B cell (primary cell): ENCODE measurements around the gene M6PR. TPM values are rescaled to one million over a fixed set of nuclear protein-coding genes. Genes with fewer than 3 reads are reported as not detected.

Experiments used
- ATAC-seq: fragments of 200-7000 bp; cut with Tn5 transposase; one replicate; pipeline ENCODE4 v1.10.0; 2021; ENCODE audit warnings: low read depth, mild to moderate bottlenecking, moderate number of reproducible peaks, moderate library complexity
- CTCF ChIA-PET: fragments of 350-600 bp; sonication (Branson Sonifier 250); formaldehyde crosslinking; loops from one replicate; lab custom pipeline; 2021; ENCODE audit warnings: antibody characterized with exemption, inconsistent platforms; lab: Charles Lee
- POLR2A ChIA-PET: fragments of 350-600 bp; sonication (Branson Sonifier 250); formaldehyde crosslinking; loops from one replicate; lab custom pipeline; 2021; ENCODE audit warnings: antibody characterized with exemption; lab: Charles Lee
- DNase-seq: peaks from one replicate; pipeline ENCODE4 v3.0.0; 2013
- H2AFZ ChIP-seq: 2 replicates; pipeline ENCODE4 v1.6.1; 2012; ENCODE audit warnings: mild to moderate bottlenecking, low read depth, low read length; ENCODE audit not compliant: insufficient read depth, poor library complexity, severe bottlenecking
- H3K27ac ChIP-seq, 2 donors: 1 replicate in 1 of 2; 2 replicates in 1 of 2; pipeline ENCODE4 v1.5.1; 2012 to 2013; ENCODE audit warnings: low read length in 2 of 2, mild to moderate bottlenecking in 2 of 2, moderate library complexity in 1 of 2
- H3K27me3 ChIP-seq, 4 experiments: fragments of 200-600 bp in 1 of 4; sonication (generic) in 1 of 4; replicated peaks in 1 of 4; 1 replicate in 2 of 4; 2 replicates in 2 of 4; pipeline versions ENCODE4 v1.6.1 to v1.7.0; 2013 to 2016; ENCODE audit warnings: low read length in 3 of 4, mild to moderate bottlenecking in 2 of 4, mixed read lengths in 1 of 4, moderate library complexity in 1 of 4; ENCODE audit not compliant: insufficient read depth in 4 of 4, control insufficient read depth in 3 of 4; ENCODE audit errors: control extremely low read depth in 1 of 4
- H3K36me3 ChIP-seq, 2 experiments: replicated peaks in 1 of 2; 1 replicate in 1 of 2; 2 replicates in 1 of 2; pipeline versions ENCODE4 v1.6.1 to v1.7.1; 2013; ENCODE audit warnings: low read length in 1 of 2; ENCODE audit not compliant: insufficient read depth in 2 of 2, control insufficient read depth in 1 of 2; ENCODE audit errors: control extremely low read depth in 1 of 2, extremely low read depth in 1 of 2
- H3K4me1 ChIP-seq, 2 donors: fragments of 200-600 bp in 1 of 2; sonication (generic) in 1 of 2; 1 replicate in 1 of 2; 2 replicates in 1 of 2; pipeline versions ENCODE4 v1.5.1 to v1.6.1; 2013 to 2017; ENCODE audit warnings: low read length in 2 of 2; ENCODE audit not compliant: control insufficient read depth in 2 of 2, insufficient read depth in 2 of 2
- H3K4me2 ChIP-seq: replicated peaks from 2 replicates; pipeline ENCODE3; 2012; ENCODE audit warnings: mild to moderate bottlenecking, low read depth, low read length; ENCODE audit not compliant: poor library complexity, severe bottlenecking
- H3K4me3 ChIP-seq, 5 experiments: fragments of 200-600 bp in 1 of 5; sonication (generic) in 1 of 5; 1 replicate in 3 of 5; 2 replicates in 2 of 5; pipeline versions ENCODE4 v1.5.1 to v1.7.0; 2011 to 2016; ENCODE audit warnings: low read length in 4 of 5, mild to moderate bottlenecking in 4 of 5, low read depth in 2 of 5, control low read depth in 1 of 5, moderate library complexity in 1 of 5; ENCODE audit not compliant: insufficient read depth in 1 of 5; ENCODE audit errors: control extremely low read depth in 1 of 5, extremely low read depth in 1 of 5
- H3K79me2 ChIP-seq: fragments of 200-600 bp; sonication (generic); one replicate; pipeline ENCODE4 v1.6.0; 2016; ENCODE audit warnings: low read length; ENCODE audit not compliant: control insufficient read depth, insufficient read depth
- H3K9ac ChIP-seq: fragments of 200-600 bp; sonication (generic); 2 replicates; pipeline ENCODE4 v1.6.1; 2017; ENCODE audit warnings: mild to moderate bottlenecking, low read length, moderate library complexity
- H3K9me3 ChIP-seq, 3 donors: one replicate each; pipeline versions ENCODE4 v1.6.1 to v1.7.1; 2013; ENCODE audit warnings: low read length in 2 of 3; ENCODE audit not compliant: control insufficient read depth in 2 of 3, insufficient read depth in 1 of 3; ENCODE audit errors: control extremely low read depth in 1 of 3
- H4K20me1 ChIP-seq: 2 replicates; pipeline ENCODE4 v1.6.0; 2012; ENCODE audit warnings: mild to moderate bottlenecking, low read length; ENCODE audit not compliant: insufficient read depth, control insufficient read depth, poor library complexity, severe bottlenecking
- H3K27ac Mint-ChIP-seq: one replicate; pipeline ENCODE4 v1.8.0; 2021; ENCODE audit warnings: mixed read lengths
- H3K27me3 Mint-ChIP-seq: one replicate; pipeline ENCODE4 v1.8.0; 2021; ENCODE audit warnings: mixed read lengths
- H3K4me1 Mint-ChIP-seq: one replicate; pipeline ENCODE4 v1.8.0; 2021; ENCODE audit warnings: mixed read lengths
- H3K4me3 Mint-ChIP-seq: one replicate; pipeline ENCODE4 v1.8.0; 2021; ENCODE audit warnings: mixed read lengths
- H3K9me3 Mint-ChIP-seq: one replicate; pipeline ENCODE4 v1.8.0; 2022; ENCODE audit warnings: mixed read lengths; ENCODE audit not compliant: insufficient read depth
- EZH2 ChIP-seq: IDR thresholded peaks from 2 replicates; pipeline ENCODE4 v1.6.1; 2012; ENCODE audit warnings: borderline replicate concordance, low read depth, mild to moderate bottlenecking, moderate library complexity, low read length; ENCODE audit not compliant: insufficient read depth, poor library complexity, severe bottlenecking
- WGBS: methylation state at CpG from one replicate; pipeline ENCODE4 v1.1.5; 2013; ENCODE audit warnings: missing lambda C conversion rate; ENCODE audit not compliant: insufficient coverage; 5-methylcytosine and 5-hydroxymethylcytosine counted together
- intact Hi-C: fragments of 100-400 bp; cut with micrococcal nuclease; formaldehyde crosslinking; loops from one replicate; pipeline ENCODE4 v1.10.0; 2022
- polyA plus RNA-seq: library from polyadenylated mRNA; depleted of rRNA; stranded (reverse); fragments of >200 nt; gene quantifications from 2 replicates; pipeline ENCODE4 v1.2.3, GENCODE V29; 2012
- total RNA-seq, 2 donors: library from RNA; stranded (reverse); fragments of 120-200 nt in 1 of 2; gene quantifications; 1 replicate in 1 of 2; 2 replicates in 1 of 2; pipeline versions ENCODE4 v1.2.3 to v1.2.4, GENCODE V29; 2013 to 2022
- TF ChIP-seq, protein P1 (sequence below): fragments of 200-600 bp; IDR thresholded peaks from one replicate; pipeline ENCODE4 v1.8.0; 2022; ENCODE audit warnings: antibody characterized with exemption, mild to moderate bottlenecking

The M6PR gene
- total and polyA plus RNA-seq, 2 donors (not counting 1 experiment from before 2014, with no cell fraction given), result 58.8 to 204 TPM

- no peak overlapping the region for H3K4me2 ChIP-seq
- H3K9ac ChIP-seq, result no peak overlapping the region
- no peaks in the 10 kb centered on the region for H3K9me3 ChIP-seq
- no peaks in the 10 kb centered on the region for H4K20me1 ChIP-seq
- H3K36me3 ChIP-seq, result peaks cover 1 to 22% of the 10 kb centered on the region in 2 experiments
- no peak overlapping the region for H3K4me3 ChIP-seq
- no peak for ATAC-seq
- ChIA-PET CTCF (interaction anchor here (0.8 to 1.8 kb wide), 3 partner anchors 27 to 133 kb away, joined by 3 to 4 read pairs (median 4); no protein-coding TSS in a partner anchor), POLR2A (interaction anchor here (0.6 kb wide), 1 partner anchor 937 kb away, joined by 3 read pairs; no protein-coding TSS in a partner anchor)
- no peak overlapping the region for H3K27ac ChIP-seq
- Mint-ChIP-seq H3K9me3 (no peaks in the 10 kb centered on the region), H3K27ac (no peak overlapping the region), H3K4me1 (peaks cover 22% of the 10 kb centered on the region), H3K4me3 (no peak overlapping the region), H3K27me3 (no peaks in the 10 kb centered on the region)
- no peak overlapping the region for H2AFZ ChIP-seq
- peaks cover 20 to 22% of the 10 kb centered on the region in 2 donors for H3K4me1 ChIP-seq
- TF ChIP-seq, protein P1, sequence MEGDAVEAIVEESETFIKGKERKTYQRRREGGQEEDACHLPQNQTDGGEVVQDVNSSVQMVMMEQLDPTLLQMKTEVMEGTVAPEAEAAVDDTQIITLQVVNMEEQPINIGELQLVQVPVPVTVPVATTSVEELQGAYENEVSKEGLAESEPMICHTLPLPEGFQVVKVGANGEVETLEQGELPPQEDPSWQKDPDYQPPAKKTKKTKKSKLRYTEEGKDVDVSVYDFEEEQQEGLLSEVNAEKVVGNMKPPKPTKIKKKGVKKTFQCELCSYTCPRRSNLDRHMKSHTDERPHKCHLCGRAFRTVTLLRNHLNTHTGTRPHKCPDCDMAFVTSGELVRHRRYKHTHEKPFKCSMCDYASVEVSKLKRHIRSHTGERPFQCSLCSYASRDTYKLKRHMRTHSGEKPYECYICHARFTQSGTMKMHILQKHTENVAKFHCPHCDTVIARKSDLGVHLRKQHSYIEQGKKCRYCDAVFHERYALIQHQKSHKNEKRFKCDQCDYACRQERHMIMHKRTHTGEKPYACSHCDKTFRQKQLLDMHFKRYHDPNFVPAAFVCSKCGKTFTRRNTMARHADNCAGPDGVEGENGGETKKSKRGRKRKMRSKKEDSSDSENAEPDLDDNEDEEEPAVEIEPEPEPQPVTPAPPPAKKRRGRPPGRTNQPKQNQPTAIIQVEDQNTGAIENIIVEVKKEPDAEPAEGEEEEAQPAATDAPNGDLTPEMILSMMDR, result no peak
- TF ChIP-seq EZH2, result no peak
- H3K27me3 ChIP-seq, result no peaks in the 10 kb centered on the region
- H3K79me2 ChIP-seq, result peaks cover 22% of the 10 kb centered on the region
- intact Hi-C loops, result loop anchor here (10.0 kb wide), 1 partner anchor 119 kb away; no protein-coding TSS in a partner anchor
- no peak for DNase-seq
Observed at GRCh38 chr12:8916154-8916553, 33.3 kb downstream of the M6PR start.

- Histone ChIP-seq H3K36me3 (peaks cover 1 to 13% of the 10 kb centered on the region in 2 experiments), H3K27me3 (no peaks in the 10 kb centered on the region), H3K9ac (peak overlapping the region; percentile 67), H4K20me1 (no peaks in the 10 kb centered on the region), H2AFZ (peak overlapping the region; percentile 82), H3K79me2 (peaks cover 22% of the 10 kb centered on the region), H3K27ac (peak overlapping the region; percentile 31 to 47), H3K4me1 (peaks cover 20 to 22% of the 10 kb centered on the region in 2 donors), H3K4me3 (peak overlapping the region; percentile 64 to 87 (median 75)), H3K9me3 (no peaks in the 10 kb centered on the region), H3K4me2 (peak overlapping the region; percentile 74)
- H3K27ac Mint-ChIP-seq, result no peak overlapping the region
- intact Hi-C loops, result loop anchor here (1.0 to 10.0 kb wide), 4 partner anchors 25 to 218 kb away; partner anchors contain the start of genes M6PR and RIMKLB
- TF ChIP-seq, protein P1, result no peak
- TF ChIP-seq EZH2, result no peak
- H3K27me3 Mint-ChIP-seq, result no peaks in the 10 kb centered on the region
- H3K4me3 Mint-ChIP-seq, result no peak overlapping the region
- WGBS, result 7% methylated on average over 30 of the region's 35 CpGs
- POLR2A ChIA-PET, result interaction anchor here (2.3 kb wide), 1 partner anchor 35 kb away, joined by 7 read pairs; the partner anchor contains the start of gene M6PR
- CTCF ChIA-PET, result interaction anchor here (0.9 to 2.2 kb wide), 4 partner anchors 25 to 123 kb away, joined by 3 to 8 read pairs (median 5); no protein-coding TSS in a partner anchor
- peaks cover 26% of the 10 kb centered on the region for H3K4me1 Mint-ChIP-seq
- no peaks in the 10 kb centered on the region for H3K9me3 Mint-ChIP-seq
- ATAC-seq (peak; percentile 80), DNase-seq (peak; percentile 79)
Observed at GRCh38 chr12:8914716-8915526, 34.5 kb downstream of the M6PR start.
